GM12801 (cell line): ENCODE measurements around the gene TKT.

Experiments used
- CTCF ChIP-seq: IDR thresholded peaks from one replicate; pipeline ENCODE4 v1.5.1; 2011; ENCODE audit warnings: control low read depth; ENCODE audit not compliant: insufficient read length; ENCODE audit errors: extremely low read depth

The TKT gene

DNA sequence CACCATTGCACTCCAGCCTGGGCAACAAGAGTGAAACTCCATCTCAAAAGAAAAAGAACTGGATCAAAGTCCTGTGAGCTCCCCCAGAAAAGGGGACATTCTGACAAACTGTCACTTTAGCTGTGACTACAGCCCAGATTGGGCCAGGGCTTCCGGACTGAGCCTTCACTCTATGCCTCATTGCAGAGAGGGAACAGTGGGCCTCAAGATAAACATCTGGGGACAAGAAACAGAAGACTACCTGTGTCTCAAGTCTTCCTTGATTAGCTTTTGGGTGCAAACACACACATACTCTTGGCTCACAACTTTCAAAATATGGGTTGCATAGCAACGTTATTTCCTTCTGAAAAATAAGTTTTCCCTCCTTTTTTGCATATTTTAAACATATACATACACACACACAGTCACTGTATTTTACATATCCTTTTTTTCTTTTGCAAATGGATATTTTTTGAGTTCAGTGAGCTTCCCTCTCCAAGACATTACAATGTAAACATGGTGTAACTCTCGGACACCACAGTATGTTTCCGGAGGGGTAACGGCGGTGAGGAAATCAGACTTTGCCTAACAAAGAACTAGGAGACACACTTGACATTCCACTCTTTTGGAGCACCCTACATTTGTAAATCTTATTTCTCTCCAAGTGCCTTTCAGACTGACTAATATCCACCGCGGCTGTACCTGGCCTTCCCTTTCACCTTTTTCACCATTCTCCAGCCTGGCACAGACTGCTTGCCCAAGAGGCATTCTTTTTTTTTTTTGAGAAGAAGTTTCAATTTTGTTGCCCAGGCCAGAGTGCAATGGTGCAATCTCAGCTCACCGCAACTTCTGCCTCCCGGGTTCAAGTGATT is 3.5 kb downstream of the TKT start:
- TF ChIP-seq CTCF, result no peak

- no peak for TF ChIP-seq CTCF
Measured at GRCh38 chr3:53250881-53251605, 4.8 kb downstream of the TKT start.

DNA sequence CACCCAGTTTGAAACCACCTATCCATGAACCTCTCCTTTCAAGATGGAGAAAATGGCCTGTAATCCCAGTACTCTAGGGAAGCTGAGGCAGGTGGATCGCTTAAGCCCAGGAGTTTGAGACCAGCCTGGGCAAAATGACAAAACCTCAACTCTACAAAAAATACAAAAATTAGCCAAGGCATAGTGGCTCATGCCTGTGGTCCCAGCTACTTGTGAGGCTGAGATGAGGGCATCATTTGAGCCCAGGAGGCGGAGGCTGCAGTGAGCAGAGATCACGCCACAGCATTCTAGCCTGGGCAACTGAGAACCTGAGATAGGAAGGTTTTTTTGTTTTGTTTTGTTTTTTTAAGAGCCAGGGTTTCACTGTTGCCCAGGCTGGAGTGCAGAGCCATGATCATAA is 5.4 kb downstream of the TKT start:
- TF ChIP-seq CTCF, result no peak

DNA sequence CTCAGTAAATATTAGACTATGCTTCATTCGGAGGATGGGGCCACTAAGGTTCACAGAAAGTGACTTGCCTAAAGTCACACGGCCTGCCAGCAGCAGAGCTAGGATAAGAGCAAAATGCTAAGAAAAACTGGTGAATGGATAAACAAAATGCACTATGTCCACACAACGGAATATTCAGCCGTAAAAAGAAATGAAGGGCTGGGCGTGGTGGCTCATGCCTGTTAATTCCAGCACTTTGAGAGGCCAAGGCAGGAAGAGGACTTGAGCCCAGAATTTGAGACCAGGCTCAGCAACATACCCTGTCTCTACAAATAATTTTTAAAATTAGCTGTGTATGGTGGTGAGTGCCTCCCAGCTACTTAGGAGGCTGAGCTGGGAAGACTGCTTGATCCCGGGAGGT is 7.7 kb downstream of the TKT start:
- TF ChIP-seq CTCF, result no peak

GRCh38 chr3:53247619-53248018 is 8.2 kb downstream of the TKT start:
- TF ChIP-seq CTCF, result no peak

DNA sequence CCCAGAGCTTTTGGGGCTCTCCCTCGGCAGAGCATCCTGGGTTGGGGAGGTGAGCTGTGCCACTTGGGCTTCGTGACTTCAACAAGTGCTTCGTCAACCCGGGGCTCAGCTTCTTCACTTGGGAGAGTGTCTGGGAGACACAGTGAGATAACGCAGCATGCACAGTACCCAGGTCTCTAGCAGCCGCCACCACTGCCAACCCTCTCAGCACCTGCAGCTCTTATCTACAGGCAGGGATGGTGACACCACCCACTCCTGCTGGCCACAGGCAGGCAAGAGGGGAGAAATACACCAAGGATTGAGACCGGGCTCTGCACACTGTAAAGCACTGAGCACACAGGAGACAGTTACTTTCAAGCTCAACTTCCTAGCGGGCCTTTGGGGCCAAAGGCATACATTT is 11.6 kb downstream of the TKT start:
- no peak for TF ChIP-seq CTCF

DNA sequence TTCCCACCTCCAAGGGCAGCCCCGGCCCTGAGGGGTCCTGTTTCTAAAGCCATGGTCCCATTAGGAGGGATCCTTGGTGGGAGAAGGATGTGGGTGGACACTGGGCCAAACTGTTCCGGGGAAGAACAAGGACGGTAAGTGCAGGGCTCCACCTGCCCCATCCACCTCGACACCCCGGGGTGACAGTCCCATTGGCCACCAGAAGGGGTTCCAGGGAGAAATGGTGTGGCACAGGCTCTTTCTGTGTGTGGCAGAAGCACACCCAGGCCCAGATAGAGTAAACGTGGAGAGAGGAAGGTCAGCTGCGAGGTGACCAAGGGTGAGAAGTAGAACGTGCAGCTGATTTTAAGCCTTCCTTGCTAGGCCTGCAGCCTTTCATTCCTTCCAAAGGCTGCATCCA is 12.0 kb downstream of the TKT start:
- no peak for TF ChIP-seq CTCF
